HG03558 (cell line): Measurements from ENCODE around the gene CHN2.

ENCODE experiments used
- ATAC-seq: cut with Tn5 transposase; IDR thresholded peaks from one replicate; pipeline ENCODE4 v1.9.1; 2021; ENCODE audit warnings: moderate number of reproducible peaks; ENCODE audit not compliant: unreplicated experiment; ENCODE audit errors: extremely low read depth

Gene CHN2

DNA sequence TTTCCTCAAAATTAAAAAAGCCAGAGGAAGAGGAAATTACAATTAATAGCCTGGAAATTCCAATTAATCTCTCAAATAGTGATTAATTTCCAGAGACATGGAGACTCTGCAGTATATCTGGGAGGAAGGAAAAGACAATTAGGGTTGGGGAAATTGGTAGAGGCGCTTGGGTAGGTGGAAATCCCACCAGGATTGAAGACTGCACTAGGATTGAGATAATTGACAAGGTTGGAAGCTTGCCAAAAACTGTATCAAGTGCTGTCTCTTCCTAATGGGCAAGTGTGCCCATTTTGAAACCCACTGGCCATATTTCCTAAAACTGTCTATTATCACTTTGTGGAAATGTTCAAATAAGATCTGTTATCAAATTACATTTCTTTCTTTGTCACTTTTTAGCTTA is 21.6 kb downstream of the CHN2 start:
- ATAC-seq, result no peak

DNA sequence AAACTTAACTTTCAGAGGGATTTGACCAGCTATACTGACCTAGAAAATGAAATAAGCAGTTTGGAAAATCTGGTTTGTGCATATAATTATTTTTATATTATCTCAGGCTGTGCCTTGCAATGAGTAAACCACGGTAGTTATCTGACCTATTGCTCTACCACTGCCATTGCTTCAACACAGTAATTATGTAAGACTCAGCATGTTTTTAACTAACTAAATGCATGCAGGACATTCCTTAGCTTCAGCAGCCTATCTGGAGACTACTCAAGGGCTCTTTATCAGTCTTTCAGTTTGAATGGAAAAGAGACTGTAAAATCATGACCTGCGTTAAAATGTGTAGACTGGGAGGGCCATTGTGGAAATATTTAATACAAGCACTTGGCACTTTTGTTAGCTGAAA is 22.5 kb downstream of the CHN2 start:
- no peak for ATAC-seq

DNA sequence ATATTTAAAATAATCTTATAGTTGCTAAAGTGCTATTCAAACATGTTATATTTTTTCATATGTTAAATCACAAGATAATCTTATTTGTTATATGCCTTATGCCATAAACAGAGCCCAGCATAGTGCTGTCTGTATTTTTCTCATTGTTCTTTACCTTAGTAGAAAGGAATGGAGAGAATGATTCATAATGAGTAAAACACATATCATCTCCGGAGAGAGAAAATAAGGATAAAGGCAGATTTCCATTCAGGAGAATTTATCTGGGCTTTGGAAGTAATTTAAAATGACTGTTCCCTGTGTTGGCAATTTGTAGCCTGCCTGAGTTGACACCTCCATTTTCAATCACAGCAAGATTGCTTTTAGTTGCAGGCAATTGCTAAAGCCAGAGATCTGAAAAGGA is 30.2 kb downstream of the CHN2 start:
- ATAC-seq, result no peak

DNA sequence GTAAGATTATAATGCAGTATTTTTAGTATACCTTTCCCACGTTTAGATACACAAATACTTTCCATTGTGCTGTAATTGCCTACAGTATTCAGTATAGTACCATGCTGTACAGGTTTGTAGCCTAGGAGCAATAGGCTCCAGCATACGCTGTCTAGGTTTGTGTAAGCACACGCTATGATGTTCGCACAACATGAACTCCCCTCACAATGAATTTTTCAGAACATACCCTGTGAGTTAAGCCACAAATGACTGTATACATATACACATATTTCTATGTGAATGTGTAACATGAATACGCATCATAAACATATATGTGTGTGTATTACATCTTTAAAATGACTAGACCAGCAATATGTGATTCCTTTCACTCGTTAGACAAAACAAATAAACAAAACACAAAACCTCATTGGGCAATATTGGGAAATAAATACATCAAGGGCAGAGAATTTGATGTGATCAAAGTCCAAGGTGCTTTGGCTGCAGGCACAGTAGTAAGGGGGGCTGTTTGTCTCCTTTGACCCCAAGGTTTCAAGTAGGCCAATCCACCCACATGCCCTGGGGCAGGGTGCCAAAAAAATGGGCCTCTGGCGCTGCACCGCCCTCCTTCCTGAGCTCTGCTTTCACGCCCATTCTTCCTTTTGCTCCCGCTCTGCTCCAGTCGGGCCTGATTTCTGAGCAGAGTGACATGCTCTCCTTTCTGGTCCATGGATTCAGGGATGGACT is 33.9 kb downstream of the CHN2 start:
- no peak for ATAC-seq

DNA sequence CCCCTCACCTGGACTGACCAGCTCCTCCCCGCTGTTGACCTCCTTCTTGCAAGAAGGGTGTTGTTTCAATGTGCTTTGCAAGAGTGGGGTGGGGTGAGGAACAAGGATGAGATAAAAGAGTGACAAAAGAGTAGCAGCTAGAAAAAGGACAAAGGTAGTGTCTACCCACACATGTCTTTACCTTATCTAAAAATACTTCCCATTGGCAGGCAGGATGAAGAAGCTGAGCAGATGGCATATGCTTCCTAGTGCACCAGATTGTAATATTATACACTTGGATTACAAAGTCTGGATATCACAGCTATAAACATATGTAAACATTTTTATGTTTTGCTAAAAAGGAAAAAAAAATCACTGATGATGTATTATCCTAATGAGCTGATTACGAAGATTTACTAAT is 34.5 kb downstream of the CHN2 start:
- no peak for ATAC-seq

DNA sequence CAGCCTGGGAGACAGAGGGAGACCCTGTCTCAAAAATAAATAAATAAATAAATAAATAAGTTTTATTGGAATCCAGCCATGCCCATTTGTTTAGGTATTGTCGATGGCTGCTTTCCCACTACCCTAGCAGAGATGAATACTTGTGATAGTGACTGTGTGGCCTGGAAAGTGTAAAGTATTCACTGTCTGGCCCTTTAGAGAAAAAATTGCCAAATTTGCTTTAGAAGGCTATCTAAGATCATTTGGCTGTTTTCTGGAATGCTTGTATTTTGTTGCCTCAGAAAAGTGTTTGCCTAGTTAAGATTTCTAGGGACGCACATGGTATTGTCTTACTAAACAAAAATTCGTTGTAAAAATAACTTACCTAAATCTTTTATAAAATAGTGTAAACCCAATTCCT is 35.4 kb downstream of the CHN2 start:
- ATAC-seq, result no peak

DNA sequence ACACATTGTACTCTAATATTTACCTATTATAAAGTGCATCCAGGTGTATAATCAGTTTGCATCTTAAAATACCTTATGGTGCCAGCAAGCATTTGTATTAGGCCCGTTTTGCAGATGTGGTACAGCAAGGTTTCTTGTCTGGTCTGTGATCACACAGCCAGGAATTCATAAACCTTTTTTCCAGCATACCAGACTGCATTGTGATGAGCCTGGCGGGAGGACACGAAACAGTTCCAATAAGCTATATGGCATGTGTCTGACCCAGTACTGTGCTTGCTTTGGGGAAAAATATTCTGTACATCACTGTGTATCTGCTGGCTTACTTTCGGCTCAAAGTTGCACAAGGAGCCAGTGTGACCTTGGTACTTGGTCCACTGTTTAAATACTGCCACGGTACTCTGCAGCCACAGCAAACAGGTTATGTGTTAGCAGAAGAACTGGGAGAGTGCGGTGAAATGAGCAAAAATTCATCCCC is 36.3 kb downstream of the CHN2 start:
- ATAC-seq, result no peak

DNA sequence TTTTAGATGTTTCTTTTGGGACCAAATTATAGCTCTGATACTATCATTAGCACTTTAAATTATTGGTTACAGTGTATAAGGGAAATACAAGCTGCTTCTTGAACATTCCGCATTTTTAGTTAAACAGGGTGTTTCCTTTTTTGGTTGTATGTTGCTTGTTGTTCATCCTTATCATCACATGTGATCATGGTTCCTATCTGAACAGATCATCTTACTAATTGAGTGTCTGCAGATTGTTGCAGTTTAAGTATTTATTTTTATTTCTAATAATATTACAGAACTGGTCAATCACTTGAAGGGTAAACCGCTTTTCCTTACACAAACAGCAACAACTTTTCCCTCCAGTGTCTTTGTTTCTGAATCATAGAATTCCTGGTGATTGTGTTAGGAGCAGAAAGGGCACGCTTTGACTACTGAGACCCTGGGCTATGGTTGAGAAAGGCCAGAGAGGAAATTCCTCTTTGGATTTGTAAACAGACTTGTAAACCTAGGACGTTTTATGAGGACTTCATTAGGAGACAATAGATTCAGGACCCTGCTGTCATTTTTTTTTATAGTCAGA is 37.2 kb downstream of the CHN2 start:
- ATAC-seq, result no peak

DNA sequence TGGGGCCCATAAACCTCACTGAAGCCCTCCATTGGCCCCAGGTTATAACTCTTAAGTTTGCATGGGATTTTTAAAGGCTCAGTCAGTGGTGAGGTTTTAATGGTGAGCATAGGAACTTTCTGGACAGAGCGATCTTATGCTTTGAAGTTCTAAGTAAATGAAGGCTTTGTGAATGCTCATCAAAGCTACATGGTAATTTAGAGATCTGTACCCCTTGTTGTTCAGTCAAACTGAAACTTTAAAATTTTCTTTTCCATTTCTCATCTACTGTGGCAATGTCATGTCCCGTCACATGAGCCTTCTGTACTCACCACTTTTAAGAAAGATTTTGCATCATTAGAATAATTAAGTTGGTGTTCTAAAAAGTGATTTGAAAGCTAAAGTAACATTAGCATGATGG is 39.9 kb downstream of the CHN2 start:
- ATAC-seq, result no peak

DNA sequence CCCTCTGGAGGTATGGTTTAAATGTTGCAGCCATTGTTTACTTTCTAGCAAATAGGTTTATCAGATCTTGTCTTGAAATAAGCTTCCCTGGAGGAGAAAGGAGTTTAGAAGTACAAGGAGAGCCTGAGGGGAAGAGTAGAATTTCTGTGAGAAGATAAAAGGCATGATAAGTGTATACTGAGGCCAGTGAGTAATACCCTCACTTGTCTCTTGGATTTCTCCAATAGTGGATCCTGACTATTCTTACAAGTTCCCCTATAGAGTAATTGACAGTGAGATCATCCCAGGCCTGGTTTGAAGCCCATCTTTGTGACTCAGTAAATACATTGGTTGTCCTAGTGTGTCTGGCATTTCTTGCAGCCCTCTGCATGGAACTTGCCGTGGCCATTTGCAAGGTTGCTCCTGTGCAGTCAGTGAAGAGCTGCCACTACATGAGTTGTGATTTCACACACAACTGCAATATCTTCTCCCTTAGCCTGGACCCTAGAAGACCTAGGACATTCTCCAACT is 41.6 kb downstream of the CHN2 start:
- no peak for ATAC-seq

DNA sequence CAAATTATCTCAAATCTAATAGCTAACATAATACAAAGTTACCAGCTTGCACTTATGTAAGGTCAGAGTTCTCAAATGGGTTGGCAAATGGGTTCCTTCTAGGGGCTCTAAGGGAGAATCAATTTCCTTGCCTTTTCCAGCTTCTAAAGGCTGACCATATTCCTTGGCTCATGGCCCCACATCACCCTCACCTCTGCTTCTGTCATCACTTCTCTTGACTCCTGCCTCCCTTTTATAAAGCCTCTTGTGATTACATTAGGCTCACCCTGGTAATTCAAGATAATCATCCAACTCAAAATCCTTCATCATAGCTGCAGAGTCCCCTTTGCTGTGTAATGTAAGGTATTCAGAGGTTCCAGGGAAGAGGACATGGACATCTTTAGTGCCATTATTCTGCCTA is 42.1 kb downstream of the CHN2 start:
- no peak for ATAC-seq

DNA sequence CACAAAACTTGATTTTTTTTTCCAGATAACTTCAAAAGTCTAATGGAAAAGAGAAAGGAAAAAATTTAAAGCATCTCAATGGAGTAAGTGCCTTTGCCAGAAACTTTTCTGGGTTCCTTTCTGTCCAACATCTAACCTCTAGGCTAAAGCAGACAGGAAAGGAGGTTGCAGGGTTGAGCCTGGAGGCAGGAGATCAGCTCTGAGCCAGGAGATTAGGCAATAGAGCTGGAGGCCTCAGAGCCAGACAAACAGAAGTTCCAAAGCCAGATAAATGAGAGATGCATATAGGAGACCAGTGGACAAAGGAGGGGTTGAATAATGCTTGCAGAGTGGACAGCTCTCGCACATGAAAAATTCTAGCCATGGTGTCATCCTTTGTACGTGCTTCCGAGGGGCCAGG is 42.9 kb downstream of the CHN2 start:
- no peak for ATAC-seq

DNA sequence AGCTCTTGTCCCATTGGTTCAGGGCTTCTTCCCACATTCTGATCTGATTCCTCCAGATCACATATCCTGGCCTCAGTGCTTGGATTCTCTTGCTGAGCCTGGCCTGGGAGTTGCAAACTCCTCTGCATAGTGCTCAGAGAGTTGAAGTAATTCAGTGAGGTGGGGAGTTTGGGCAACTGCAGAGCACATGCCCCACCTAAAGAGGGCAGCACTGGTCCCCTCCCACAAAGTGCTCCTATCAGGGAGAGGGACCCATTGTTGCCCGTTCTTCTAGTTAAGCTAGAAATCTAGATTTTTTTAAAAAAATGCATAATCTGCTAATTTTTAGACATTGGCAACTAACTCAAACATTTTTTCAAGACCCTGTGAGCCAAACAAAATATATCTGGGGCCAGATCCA is 45.1 kb downstream of the CHN2 start:
- no peak for ATAC-seq

DNA sequence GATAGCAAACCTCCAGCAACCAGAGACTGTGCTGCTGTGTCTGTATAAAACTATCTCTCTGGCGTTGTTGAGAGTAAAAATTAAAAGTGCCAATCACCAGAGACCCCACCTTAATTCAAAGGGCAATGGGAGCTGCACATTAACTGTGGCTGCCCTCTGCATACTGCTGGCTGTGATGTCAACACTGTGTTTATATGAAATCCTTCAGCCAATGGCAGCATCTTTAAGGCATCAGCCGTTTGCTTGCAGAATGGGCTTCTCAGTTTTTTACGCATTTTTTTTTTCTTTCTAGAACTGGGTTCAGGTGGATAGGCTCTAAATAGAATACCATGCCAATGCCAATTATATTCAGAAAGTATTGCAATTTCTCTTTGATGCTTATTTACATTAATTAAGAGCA is 47.7 kb downstream of the CHN2 start:
- no peak for ATAC-seq

DNA sequence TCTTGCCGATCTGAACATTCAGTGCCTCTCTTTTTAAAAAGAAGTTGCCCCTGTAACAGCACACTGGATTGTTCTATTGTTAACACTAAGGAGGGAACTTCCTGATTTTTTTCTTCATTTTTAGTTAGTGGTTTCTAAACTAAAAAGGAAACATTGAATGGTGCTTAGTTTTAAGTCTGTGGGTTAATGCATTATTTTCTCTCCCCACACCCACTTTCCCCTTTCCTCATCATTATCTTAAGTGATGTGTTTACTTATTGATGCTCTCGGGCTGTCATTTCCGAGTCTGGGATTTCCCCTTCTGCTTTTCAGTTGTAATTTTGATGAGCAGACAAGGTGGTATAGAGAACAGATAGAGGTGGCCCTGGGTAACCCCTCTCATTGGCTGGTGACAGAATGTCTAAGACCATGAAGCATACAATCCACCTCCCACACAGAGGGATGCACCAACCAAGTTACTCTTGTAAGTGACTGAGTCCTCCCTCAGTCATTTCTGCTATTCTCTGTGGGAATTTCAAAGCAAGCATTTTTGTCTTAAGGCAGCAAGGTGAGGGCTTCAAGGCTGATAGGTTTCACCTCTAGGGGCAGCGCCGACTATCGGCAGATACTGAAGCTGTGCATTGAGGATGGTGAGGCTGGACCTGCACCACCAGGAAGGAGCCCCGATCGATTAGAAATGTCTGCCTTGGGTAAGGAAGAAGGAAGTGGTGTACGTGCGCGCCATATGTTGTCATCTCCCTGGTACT is 49.5 kb downstream of the CHN2 start:
- no peak for ATAC-seq

DNA sequence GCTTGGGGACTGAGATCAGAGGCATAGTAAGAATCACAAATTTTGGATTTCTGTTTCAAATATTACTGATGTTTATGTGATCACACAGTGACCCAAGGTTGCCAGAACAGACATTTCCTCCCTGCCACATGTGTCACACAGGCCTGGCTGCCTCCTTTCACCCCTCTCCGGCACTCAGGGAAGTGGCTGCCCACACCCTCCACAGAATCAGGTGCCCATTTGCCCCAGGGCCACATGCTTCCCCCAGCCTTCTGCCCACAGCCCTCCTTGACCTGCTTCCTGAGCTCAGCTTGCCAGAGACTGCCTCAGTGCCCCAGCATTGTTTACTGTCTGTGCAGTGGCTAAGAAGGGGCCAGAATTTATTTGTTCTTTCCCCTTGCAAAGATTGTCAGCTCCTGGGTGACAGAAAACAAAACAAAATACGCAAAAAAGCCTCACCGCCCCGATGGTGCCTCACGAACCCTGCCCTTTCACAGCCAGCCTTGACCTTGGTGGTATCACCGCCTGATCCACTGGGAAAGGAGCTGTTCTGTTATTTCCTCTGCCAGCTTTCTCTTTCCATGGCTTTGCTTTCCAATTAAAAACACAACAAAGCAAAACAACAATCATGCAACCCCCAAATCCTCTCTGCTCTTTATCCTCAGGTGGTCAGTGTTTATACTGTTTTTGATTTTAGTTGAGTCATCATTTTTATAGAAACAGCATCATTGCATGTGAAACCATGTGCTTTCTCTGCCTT is 52.8 kb downstream of the CHN2 start:
- ATAC-seq, result no peak

DNA sequence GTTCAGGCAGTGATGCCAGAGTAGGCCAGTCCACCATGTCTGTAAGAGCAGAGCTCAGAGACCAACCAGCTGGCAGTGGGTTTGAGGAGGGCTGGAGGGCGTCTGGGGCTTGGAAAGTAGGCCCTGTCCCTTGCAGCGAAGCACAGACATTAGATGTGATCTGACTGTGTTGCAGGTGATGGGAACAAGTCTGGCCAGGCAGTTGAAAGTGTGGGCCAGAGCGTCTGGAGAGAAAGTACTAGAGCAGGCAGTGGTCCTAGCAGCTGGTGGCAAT is 53.3 kb downstream of the CHN2 start:
- ATAC-seq, result no peak

DNA sequence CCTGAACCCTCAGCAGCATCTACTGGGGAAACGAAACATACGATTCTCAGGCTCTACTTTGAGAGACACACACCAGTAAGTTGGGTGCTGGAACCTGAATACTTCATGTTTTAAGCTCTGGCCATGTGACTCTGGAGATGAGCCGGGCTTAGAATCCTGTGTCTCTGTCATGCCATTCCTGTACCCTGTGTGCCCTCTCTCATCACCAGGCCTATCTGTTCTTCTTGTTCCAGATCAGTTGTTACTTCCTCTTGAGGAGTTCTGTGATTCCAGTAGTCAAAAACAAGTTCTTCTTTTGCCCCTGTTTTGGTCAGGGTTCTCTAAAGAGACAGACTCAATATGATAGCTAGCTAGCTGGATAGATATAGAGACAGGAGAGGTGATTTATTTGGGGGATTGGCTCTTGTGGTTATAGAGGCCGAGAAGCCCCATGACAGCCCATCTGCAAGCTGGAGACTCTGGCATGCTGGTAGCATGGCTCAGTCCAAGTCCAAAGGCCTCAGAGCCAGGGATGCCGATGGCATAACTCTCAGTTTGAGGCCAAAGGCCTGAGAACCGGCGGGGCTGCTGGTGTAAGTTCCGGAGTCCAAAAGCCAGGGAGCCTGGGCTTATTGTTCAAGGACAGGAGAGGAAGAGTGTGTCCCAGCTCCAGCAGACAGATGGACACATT is 54.3 kb downstream of the CHN2 start:
- no peak for ATAC-seq

DNA sequence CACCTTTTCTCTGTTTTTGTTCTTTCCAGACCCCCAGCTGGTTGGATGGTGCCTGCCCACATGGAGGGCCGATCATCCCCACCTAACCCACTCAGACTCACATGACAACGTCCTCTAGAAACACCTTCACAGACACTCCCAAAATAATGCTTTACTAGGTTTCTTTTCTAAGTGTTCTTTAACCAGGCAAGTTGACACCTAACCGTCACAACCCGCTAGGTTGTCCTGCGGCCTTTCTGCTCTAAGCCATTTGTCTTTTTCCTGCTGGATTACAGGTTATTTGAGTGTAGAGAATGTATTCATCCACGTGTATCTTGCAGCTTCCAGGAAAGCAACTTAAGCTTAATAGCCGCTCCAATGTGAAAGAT is 54.8 kb downstream of the CHN2 start:
- no peak for ATAC-seq

DNA sequence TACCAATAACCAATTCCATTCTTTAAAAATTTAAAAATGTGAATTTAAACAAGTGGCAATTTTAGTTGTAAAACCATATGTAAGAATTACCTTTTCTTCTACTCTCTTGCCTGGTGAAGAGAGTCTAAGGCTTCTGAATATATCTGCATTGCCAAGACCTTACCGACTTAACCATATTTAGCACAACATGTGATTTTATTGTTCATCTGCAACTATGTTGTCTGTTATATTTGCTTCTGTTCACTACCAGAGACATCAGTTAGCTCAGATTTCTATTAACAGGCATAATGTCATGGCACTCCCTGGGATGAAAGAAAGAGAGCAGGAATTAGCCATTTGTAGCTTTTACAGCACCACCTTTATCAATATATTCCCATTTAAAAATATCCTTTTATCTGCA is 55.3 kb downstream of the CHN2 start:
- no peak for ATAC-seq

DNA sequence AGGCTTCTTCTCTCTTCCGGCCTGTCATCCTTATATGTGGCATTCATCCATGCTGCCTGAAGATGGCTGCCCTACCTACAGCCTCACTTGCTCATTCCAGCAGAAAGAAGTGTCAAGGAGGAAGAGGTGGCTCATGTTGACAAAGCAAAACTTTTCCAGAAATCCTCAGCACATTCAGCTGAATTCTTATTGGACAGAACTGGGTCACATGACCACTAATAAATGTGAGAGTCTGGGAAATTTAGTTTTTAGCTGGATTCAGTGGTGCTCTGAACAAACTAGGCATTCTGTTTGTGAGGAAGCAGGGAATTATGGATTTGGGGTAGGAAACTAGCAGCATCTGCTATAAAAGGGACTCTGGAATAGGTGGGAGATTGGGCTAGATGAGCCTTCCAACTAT is 58.6 kb downstream of the CHN2 start:
- ATAC-seq, result no peak
